Chondrocyte (in vitro differentiated cells): ENCODE data around the gene NAPA. TPM values are rescaled to one million over a fixed set of nuclear protein-coding genes. Genes with fewer than 3 reads are reported as not detected.

Experiments used
- DNase-seq: peaks from one replicate; pipeline ENCODE4 v3.0.0; 2021; ENCODE audit warnings: mixed read lengths, low spot score
- H3K27ac Mint-ChIP-seq: one replicate; pipeline ENCODE4 v1.8.0; 2021; ENCODE audit warnings: mild to moderate bottlenecking, moderate library complexity, mixed read lengths; ENCODE audit not compliant: unreplicated experiment
- H3K27me3 Mint-ChIP-seq: 2 replicates; pipeline ENCODE4 v1.8.0; 2021; ENCODE audit warnings: low read depth, mixed read lengths
- H3K36me3 Mint-ChIP-seq: 2 replicates; pipeline ENCODE4 v1.8.0; 2021; ENCODE audit warnings: low read depth, mixed read lengths
- H3K4me1 Mint-ChIP-seq: 2 replicates; pipeline ENCODE4 v1.8.0; 2021; ENCODE audit warnings: low read depth, mild to moderate bottlenecking, mixed read lengths
- H3K4me3 Mint-ChIP-seq: one replicate; pipeline ENCODE4 v1.8.0; 2021; ENCODE audit warnings: mild to moderate bottlenecking, moderate library complexity, mixed read lengths; ENCODE audit not compliant: unreplicated experiment
- H3K9me3 Mint-ChIP-seq: 2 replicates; pipeline ENCODE4 v1.8.0; 2021; ENCODE audit warnings: low read depth, mixed read lengths
- total RNA-seq: library from RNA; stranded (reverse); gene quantifications from 3 replicates; pipeline ENCODE4 v1.2.1, GENCODE V29; 2021
- TF ChIP-seq, protein P1 (sequence below): fragments of 200-600 bp; sonication (generic); IDR thresholded peaks from 2 replicates; pipeline ENCODE4 v1.5.0; 2021; ENCODE audit warnings: antibody characterized with exemption, mild to moderate bottlenecking, moderate library complexity

The NAPA gene
- total RNA-seq, 1 donor from 2014 or later, result 88.8 TPM

GRCh38 chr19:47511128-47511517 lies 3.7 kb downstream of the NAPA start:
- Mint-ChIP-seq H3K4me3 (no peak overlapping the region), H3K9me3 (no peaks in the 10 kb centered on the region), H3K27me3 (no peaks in the 10 kb centered on the region), H3K27ac (peak overlapping the region; percentile 99), H3K36me3 (peaks cover 1% of the 10 kb centered on the region), H3K4me1 (peaks cover 63% of the 10 kb centered on the region)
- DNase-seq, result no peak
- TF ChIP-seq, protein P1, sequence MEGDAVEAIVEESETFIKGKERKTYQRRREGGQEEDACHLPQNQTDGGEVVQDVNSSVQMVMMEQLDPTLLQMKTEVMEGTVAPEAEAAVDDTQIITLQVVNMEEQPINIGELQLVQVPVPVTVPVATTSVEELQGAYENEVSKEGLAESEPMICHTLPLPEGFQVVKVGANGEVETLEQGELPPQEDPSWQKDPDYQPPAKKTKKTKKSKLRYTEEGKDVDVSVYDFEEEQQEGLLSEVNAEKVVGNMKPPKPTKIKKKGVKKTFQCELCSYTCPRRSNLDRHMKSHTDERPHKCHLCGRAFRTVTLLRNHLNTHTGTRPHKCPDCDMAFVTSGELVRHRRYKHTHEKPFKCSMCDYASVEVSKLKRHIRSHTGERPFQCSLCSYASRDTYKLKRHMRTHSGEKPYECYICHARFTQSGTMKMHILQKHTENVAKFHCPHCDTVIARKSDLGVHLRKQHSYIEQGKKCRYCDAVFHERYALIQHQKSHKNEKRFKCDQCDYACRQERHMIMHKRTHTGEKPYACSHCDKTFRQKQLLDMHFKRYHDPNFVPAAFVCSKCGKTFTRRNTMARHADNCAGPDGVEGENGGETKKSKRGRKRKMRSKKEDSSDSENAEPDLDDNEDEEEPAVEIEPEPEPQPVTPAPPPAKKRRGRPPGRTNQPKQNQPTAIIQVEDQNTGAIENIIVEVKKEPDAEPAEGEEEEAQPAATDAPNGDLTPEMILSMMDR, result no peak

DNA sequence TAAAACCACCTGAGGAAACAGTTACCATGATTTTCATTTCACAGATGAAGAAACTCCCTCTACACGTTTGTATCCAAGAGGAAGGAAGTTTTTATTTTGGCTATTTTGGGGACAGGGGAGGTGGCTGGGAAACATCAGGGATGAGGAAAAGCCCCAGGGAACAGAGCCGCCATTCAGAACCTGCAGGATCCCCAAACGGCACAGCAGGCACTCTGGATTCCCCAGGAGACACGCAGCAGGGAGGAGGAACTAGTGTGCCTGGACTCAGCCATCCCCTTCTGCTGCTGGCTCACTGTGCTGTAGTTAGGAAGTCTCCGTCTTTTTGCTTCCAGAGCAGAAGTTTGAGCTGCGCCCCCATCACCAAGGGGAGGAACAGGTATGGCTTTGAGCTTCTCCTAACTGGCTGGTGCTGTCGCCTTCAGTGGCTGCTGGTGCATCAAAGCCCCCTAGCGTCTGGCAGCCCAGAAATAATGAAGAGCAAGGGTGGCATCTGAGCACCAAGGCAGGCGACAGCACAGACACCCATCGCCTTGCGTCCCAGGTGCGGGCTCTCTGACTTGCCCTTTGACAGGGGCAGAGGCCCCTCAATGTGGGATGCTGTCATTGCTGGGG lies 4.2 kb downstream of the NAPA start:
- Mint-ChIP-seq H3K27me3 (no peaks in the 10 kb centered on the region), H3K4me1 (peaks cover 58% of the 10 kb centered on the region), H3K36me3 (peaks cover 1% of the 10 kb centered on the region), H3K9me3 (no peaks in the 10 kb centered on the region), H3K4me3 (no peak overlapping the region), H3K27ac (peak overlapping the region; percentile 70)
- no peak for DNase-seq
- TF ChIP-seq, protein P1, result no peak

- TF ChIP-seq, protein P1, result no peak
- Mint-ChIP-seq H3K27ac (peak overlapping the region; percentile 70), H3K4me3 (peak overlapping the region; percentile 46), H3K9me3 (no peaks in the 10 kb centered on the region), H3K36me3 (peaks cover 1% of the 10 kb centered on the region), H3K27me3 (no peaks in the 10 kb centered on the region), H3K4me1 (peaks cover 56% of the 10 kb centered on the region)
- DNase-seq, result peak; percentile 93
Measured at GRCh38 chr19:47509973-47510372, 4.9 kb downstream of the NAPA start.

DNA sequence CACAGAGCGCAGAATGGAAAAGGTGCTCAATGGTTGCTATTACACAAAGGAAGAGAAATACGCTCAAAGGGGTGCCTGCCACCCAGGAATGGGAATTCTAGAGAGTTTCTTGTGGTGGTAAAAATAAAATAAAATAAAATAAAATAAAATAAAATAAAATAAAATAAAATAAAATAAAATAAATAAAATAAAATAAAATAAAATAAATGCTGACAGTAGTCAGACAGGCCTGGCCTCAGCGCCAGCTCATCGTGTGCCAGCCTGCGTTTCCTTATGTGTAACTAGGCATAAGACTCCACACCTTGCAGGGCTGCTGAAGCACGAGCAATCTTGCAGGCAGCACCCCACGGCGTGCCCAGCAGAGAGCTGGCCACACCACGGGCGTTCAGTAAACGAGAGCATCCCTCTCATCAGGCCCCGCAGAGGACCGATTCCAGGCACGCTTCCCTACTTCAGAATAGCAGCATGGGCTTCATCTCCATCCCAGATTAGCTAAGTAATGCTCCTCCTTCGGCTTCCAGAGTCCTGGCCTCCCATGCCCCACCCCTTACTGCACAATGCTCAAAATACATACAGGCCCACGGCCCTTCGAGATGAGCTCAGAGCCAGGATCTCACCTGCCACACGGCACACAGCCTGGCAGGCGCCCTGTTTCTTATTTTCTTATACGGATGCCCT lies 5.6 kb downstream of the NAPA start:
- Mint-ChIP-seq H3K36me3 (peaks cover under 1% of the 10 kb centered on the region), H3K27ac (peak overlapping the region; percentile 71), H3K4me1 (peaks cover 51% of the 10 kb centered on the region), H3K9me3 (no peaks in the 10 kb centered on the region), H3K27me3 (no peaks in the 10 kb centered on the region), H3K4me3 (peak overlapping the region; percentile 46)
- TF ChIP-seq, protein P1, result no peak
- DNase-seq, result no peak

DNA sequence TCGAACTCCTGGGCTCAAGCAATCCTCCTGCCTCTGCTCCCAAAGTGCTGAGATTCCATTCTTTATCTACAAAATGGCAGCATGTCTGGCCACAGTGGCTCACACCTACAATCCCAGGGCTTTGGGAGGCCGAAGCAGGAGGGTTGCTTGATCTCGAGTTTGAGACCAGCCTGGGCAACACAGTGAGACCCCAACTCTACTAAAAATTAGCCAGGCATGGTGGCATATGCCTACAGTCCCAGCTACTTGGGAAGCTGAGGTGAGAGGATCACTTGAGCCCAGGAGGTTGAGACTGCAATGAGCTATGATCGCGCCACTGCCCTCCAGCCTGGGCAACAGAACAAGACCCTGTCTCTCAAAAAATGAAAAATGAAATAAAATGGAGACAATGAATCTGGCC lies 6.1 kb downstream of the NAPA start:
- Mint-ChIP-seq H3K4me3 (no peak overlapping the region), H3K36me3 (no peaks in the 10 kb centered on the region), H3K27ac (peak overlapping the region; percentile 71), H3K27me3 (no peaks in the 10 kb centered on the region), H3K4me1 (peaks cover 45% of the 10 kb centered on the region), H3K9me3 (no peaks in the 10 kb centered on the region)
- TF ChIP-seq, protein P1, result no peak
- DNase-seq, result no peak
